ENCODE data around the gene TMEM191B.
"Not testable (repeated sequence)": the region's sequence is repeated elsewhere in the genome, so short reads cannot be mapped to it uniquely, and the experiment has no call there.

Gene TMEM191B

DNA sequence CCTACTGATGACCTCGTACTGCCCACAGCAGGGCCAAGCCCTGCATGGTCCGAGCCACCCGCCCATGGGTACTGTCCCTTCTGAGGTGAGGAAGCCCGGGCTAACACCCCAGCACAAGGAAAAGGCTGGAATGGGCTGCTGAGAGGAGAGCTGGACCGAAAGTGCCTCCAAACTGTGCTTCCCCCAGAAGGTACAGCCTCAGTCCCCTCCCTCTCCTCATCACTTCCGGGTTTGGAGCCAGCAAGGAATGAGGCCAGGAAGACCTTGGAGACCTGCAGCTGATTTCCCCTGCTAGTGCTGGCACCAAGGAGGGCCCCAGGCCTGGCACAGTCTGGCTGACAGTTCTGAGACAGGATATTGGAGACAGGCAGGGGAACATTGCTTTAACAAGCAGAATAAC is 31.3 kb downstream of the TMEM191B start:
- not testable (repeated sequence) for DNase-seq

DNA sequence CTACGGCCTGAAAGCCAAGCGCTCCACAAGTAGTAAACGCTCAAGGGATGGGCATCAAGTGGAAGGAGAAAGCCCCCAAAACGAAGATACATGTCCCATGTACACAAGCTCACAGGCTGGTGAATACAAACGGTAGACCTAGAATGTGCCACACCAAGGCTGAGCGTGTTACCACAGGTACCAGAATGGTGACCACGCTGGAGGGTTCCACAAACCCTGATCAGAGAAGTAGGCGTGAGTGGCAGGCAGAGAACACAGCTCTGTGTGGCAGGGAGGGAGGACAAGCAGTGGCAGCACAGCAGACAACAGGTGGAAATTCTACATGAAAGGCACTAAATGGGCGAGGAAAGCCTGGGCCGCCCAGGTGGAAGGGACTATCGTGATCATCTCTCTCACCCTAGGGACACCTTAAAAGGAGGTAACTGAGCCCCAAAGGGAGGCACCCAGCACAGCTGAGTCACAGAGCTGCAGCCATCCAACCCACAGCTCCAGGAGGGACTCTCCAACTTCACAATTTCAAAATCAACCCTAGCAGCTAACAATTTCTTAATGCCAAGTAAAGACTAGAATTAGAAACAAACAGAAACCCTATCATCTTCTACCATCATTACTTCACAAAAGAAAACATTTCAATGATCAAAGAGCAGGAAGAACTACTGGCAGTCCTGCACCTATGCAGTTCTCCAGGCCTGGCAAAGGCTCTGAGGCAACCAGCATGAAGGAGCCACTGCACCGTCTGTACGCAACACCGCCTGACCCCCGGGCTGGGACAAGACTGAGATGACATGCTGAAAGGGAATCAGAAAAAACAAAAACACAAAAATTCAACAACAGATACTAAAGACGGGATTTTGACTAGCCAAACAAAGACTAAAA is 32.7 kb downstream of the TMEM191B start:
- not testable (repeated sequence) for DNase-seq

DNA sequence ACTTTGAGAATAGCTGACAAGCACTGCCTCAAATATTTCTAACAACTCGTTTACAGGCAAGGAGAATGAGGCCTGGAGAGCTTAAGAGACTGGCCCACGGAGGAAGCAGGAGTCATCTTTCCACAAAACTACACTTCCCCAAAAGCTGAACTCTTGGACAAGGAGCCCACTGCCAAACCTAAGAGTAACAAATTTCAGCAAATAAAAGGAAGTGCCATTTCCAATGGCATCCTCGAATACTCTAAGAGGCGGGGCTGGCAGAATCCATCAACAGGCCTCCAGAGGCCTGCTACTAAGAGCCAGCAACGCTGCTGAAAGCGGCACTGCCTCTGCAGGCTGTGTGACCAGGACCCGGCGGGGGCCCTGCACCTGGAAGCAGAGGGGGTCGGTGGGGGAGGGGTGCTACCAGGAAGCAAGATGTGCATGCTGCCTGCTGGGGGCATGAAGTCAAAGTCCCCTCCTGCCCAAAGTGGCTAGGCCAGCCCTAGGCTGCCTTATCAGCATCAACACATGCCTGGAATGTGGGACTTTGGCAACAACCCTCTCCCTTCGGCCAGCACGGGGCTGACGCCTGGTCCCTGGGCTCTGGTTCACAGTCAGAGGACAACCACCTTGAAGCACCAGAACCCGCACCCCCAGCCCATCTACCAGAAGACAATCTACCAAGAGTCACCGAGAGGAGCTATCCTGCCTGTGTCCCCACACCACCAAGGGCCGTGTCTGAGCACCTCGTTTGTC is 43.1 kb downstream of the TMEM191B start:
- not testable (repeated sequence) for DNase-seq

DNA sequence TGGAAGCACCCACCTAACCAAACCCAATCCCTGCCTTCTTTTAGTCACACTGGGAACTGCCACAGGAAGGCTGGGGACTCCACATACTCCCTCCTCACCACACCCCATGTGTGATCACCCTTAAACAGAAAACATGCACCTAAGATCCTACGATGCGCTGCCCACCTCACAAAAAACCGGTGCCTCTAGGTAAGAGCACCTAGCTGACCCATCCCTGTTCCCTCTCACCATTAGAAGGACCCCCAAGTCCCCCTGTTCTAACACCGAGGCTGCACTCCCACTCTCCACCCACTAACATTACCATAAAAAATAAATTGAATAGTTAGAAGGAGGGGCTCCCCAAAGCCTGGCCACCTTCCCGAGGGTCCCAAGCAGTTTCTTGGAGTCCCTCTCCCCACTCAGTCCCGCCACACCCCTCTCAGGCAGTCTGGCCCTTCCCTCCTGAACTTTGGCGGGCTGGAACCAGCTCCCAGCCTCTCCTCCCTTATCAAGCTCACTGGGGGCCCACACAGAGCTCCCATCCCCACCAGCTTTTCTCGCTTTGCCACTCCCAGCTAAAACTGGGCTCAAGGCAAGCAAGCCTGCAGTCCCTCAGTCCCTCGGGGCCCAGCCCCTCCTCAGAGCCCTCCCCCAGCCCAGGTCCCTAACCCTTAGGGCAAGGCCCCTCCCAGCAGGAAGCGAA is 46.0 kb downstream of the TMEM191B start:
- DNase-seq, result not testable (repeated sequence)

DNA sequence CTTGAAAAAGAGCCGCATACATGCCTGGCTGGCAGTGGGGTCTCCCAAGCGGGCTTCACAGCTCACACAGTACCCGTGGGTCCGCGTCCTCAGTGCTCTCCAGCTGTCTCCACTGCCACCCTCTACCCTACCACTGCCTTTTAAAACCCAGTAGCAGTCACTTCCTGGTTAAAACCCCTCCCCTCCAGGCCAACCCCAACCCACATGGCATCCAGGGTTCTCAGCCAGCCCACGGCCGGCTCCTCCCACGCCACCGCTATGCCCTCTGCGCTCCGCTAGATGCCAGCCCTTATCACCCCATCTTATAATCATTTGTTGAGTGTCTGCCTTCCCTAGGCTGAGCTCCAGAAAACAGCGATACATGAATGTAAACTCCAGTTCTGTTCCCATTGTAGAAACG is 47.0 kb downstream of the TMEM191B start:
- not testable (repeated sequence) for DNase-seq

DNA sequence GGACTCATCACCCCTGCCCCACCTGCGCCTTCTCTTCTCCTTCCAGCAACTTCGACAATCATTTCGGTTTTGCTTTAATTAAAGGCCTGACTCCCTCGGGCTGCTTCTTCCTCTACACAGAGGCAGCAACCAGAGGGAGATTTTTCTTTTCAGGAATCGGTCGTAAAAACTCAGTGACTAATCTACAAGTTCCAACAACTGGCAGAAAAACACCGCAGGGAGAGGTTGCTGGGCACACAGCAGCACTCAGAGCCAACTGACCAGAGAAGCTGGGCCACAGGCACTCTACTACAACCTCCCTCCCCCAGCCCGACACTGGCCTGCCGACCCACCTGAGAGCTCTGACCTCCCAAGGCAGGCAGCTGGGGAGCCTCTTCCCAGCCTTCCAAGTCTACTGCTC is 48.1 kb downstream of the TMEM191B start:
- not testable (repeated sequence) for DNase-seq

DNA sequence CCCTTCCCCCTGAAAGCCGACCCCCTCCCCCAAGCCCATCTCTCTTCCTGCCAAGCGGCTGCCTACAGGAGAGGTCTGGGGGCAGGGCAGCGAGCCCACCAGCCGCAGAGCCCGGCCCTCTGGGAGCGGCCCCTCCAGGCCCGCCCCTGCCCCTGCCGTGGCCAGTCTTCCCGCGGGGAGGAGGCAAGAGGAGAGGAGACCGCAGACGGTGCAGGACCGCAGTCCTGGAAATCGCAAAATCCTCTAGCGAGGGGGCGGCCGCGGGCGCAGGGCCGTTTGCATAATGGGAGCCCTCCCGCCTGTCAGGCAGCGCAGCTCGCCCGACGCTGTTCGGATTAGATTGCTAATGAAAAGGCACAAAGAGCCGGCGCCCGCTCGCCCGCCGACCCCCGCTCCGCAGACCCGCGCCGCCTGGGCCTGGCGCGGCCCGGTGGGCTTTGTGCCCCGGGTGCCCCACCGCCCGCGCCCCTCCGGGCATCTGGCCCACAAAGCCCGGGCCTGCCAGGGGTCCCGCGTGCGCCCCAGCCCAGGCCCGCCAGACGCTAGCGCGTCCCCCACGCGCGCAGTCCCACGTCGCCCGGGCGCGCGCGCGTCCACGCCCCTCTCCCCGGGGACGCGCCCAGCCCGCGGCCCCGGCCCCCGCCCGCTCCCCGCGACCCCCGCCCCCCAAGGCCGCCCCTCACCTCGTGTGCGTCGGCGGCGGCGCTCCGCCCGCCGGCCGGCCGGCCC is 49.7 kb downstream of the TMEM191B start:
- not testable (repeated sequence) for DNase-seq

DNA sequence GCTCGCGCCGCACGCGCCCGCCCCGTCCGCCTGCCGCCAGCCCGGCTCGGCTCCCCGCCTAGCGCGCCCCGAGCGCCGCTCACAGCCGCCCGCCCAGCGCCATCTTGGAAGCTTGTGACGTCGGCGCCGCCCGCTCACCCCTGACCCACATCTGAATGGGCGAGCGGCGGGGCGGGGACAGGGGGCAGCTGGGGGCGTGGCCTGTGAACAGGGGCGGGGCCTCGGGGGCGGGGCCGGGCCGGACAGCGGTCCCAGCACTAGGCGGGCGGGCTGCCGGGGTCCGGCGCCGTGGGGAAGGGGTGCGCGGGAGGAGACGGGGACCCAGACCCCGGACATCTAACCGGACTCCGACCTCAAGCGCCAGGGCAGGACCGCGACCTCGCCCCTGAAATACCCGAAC is 50.2 kb downstream of the TMEM191B start:
- not testable (repeated sequence) for DNase-seq

Measured in activated gamma-delta T cell treated with Interleukin-2 at 50 U/mL for 16 hours (primary cell).